ENCODE results near the gene DDAH1.

DNA sequence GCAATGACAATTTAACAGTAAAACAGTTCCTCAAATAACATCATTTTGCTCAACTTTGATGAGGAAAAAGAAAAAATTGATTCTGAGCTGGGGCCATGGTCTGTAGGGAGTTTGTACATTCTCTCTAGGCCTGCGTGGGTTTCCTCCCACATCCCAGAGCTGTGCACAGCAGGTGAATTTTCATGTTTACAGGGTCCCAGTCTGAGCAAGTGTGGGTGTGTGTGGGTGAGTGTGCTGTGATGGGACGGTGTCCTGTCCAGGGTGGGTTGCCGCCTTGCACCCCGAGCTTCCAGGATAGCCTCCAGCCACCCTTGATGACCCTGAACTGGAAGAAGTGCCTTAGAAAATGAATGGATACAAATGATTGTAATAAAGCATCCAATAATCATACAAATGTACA is 112.9 kb downstream of the DDAH1 start:
- TF ChIP-seq POLR2A (IDR thresholded peaks at IDR 0.05; ENCODE audit: low read length): no peak
- TF ChIP-seq, protein P1, sequence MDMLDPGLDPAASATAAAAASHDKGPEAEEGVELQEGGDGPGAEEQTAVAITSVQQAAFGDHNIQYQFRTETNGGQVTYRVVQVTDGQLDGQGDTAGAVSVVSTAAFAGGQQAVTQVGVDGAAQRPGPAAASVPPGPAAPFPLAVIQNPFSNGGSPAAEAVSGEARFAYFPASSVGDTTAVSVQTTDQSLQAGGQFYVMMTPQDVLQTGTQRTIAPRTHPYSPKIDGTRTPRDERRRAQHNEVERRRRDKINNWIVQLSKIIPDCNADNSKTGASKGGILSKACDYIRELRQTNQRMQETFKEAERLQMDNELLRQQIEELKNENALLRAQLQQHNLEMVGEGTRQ (IDR thresholded peaks at IDR 0.05): no peak
